CD4-positive, alpha-beta T cell treated with Interferon alpha-2 for 1 hour (primary cell): ENCODE results near the gene EDEM2.
"Not testable (repeated sequence)": the region's sequence is repeated elsewhere in the genome, so short reads cannot be mapped to it uniquely, and the experiment has no call there.

Experiments used
- DNase-seq, 2 donors: peaks; one replicate each; pipeline ENCODE4 v3.0.0-alpha.2; 2020 to 2022

The EDEM2 gene

DNA sequence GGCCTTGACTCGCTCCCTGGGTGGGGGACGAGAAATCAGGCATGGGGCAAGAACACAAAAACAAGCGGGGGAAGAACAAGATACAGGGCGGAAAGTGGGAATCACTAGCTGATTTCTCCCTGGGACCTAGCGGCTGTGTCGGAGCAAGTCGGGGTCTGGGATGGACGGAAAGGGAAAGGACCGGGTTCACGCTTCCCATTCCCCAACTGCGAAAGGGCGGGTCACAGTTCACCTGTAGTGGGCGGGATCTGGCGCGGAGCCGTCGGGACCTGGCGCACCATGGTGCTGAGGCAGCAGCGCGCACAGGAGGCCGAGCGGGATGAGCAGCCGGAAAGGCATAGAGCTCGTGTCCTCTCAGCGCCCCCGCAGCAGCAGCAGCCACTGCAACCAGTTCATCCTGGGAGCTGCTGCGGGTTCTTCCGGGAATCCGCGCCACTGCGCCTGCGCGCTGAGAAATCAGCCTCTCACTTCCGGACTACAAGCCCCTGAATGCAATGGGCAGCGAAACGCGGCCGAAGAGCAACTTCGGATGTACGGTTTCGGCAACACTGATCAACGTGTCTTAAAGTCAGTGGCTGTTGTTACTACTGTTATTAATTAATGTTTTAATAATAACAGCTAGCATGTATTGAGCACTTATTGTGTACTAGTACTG, at the start of gene EDEM2:
EDEM2 (minus strand) TSS at position 417 of the 655 bp plus-strand sequence; CDS start at position 339, 78 bp downstream.
- peak; percentile 95 to 96 for DNase-seq

DNA sequence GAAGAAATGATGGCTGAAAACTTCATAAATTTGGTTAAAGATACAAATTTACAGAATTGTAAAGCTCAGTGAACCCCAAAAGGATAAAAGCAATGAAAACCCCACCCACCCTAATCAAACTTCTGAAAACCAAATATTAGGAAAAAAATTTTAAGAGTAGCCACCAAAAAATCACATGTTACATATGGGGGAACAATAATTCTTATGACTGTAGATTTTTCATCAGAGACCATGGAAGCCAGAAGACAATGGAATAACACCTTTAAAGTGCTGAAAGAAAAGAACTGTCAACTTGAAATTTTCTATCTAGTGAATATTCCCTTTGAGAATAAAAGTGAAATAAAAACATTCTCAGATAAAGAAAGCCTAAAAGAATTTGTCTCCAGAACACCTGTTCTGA, 49.2 kb upstream of the EDEM2 start:
- DNase-seq = no peak

GRCh38 chr20:35193031-35193791, 46.1 kb upstream of the EDEM2 start:
- DNase-seq = not testable (repeated sequence)

DNA sequence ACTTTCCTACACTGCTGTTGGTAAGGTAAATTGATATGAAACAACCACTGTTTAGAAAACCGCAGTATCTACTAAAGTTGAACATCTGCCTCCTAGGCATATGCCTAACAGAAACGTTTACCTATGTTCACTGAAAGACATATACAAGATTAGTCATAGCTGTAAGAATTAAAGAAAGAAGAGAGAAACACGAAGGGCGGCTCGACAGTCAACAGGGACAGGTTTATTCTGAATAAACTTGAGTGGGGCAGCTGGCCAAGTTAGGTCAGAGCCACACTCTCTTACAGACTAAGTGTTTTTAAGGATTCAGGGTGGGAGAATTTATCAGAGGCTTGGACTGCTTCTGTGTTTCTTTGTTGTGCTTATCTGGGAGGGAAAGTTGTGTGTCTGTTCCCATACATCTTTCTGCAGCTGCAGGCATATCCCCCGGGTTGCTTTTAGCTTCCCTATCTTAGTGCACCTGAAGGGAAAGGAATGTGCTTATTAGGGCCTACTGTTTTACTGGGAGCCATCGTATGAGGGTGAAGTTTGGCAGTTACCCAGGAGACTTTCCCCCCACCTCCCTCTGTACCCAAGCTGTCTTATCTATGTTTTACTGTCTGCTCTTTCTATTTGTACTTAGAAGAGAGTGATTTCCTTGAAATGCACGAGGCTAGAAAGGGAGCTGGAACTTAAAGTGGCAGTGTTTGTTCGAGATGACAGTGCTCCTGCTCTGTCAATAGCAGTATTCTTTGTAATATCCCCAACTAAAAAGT, 45.2 kb upstream of the EDEM2 start:
- DNase-seq = no peak

GRCh38 chr20:35191419-35192117, 44.4 kb upstream of the EDEM2 start:
- DNase-seq = no peak

GRCh38 chr20:35190556-35190955, 43.4 kb upstream of the EDEM2 start:
- DNase-seq = no peak

DNA sequence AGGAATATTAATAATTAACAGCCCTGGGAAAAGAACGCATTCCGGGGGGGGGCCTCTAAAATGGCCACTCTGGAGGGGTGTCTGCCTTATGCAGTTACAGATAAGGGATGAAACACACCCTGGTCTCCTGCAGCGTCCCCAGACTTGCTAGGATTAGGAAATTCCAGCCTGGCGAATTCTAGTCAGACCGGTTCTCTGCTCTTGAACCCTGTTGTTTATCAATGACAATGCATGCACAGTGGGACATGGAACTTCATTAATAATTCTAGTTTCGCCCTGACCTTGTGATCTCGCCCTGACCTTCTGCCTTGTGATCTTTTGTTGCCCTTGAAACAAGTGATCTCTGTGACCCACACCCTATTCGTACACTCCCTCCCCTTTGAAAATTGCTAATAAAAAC, 42.1 kb upstream of the EDEM2 start:
- DNase-seq = not testable (repeated sequence)

GRCh38 chr20:35187584-35188190, 40.6 kb upstream of the EDEM2 start:
- no peak for DNase-seq

GRCh38 chr20:35186691-35187289, 39.7 kb upstream of the EDEM2 start:
- DNase-seq = not testable (repeated sequence)

- DNase-seq = no peak
Measured at GRCh38 chr20:35181731-35182130, 34.6 kb upstream of the EDEM2 start.

DNA sequence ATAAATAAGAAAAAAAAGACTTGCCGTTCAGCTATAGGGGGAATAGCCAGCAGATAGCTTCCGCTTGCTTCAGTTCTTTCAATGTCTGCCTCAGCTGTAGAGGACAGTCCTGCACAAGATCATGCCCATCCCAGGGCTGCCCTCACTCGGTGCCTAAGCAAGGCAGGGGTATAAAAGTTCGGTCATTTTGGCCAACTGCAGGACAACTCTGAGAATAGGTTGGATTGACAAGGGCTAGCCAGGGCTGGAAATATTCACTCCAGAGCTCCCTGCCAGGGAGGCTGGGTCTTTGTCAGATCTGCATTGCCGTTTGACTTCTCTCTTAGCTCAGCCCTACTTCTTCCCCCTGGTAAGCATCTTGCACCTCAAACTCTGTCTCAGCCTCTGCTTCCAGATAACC, 33.1 kb upstream of the EDEM2 start:
- no peak for DNase-seq

DNA sequence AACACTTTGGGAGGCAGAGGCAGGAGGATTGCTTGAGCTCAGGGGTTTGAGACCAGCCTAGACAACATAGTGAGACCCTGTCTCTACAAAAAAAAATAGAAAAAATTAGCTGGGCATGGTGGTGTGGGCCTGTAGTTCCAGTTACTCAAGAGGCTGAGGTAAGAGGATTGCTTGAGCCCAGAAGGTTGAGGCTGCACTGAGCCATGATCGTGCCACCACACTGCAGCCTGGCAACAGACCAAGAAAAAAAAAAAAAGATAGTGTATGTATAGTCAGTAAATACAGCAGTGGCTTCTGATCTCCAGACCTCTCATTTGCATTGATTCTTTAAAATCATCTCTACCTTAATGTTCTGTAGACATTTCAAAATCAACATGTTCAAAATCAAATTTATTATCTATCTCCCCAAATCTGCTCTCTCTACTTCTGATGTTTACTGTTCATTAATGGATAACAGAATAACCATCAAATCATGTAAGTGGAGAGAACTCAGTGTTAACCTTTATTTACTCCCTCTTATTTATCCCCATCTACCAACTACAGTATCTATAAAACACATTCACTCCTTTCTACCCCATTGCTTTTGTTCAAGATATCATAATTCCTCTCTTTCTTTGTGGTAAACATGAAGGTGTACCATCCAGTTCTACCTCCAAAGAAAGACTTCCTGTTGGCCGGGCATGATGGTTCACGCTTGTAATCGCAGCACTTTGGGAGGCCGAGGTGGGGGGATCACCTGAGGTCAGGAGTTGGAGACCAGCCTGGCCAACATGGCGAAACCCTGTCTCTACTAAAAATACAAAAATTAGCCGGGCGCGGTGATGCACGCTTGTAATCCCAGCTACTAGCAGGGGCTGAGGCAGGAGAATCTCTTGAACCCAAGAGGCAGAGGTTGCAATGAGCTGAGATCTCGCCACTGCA, 32.4 kb upstream of the EDEM2 start:
- no peak for DNase-seq

DNA sequence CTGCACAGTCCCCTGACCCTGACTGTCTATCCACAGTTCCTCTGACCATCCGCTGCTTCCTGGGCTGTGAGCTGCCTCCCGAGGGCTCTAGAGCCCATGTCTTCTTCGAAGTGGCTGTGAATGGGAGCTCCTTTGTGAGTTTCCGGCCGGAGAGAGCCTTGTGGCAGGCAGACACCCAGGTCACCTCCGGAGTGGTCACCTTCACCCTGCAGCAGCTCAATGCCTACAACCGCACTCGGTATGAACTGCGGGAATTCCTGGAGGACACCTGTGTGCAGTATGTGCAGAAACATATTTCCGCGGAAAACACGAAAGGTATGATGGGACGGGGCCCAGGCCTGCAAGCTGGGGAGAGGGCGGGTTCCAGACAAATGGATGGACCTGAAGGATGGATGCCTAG, 29.0 kb upstream of the EDEM2 start:
- no peak for DNase-seq

- no peak for DNase-seq
Measured at GRCh38 chr20:35174458-35175216, 27.5 kb upstream of the EDEM2 start.

DNA sequence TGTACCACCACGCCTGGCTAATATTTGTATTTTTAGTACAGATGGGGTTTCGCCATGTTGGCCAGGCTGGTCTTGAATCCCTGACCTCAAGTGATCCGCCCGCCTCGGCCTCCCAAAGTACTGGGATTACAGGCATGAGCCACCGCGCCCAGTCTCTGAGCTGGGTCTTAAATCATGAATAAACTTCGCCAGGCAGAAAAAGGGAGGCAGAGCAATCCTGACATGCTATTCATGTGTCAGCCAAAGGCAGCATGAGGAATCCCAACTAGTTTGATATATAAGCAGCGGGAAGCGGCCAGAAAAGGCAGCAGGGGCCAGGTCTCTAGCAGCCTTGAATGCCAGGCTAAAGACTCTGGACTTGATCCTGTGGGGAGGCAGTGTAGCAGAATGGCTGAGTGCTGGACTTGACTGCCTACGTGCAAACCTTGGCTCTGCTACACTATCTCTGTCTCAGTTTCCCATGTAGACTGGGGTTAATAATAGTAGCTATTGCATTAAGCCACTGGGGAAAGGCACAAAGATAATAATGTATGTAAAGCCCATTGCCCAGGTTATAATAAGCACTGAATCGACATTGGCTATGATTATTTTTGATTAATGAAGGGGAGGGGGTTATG, 26.5 kb upstream of the EDEM2 start:
- no peak for DNase-seq

- no peak for DNase-seq
Measured at GRCh38 chr20:35172434-35172806, 25.3 kb upstream of the EDEM2 start.

DNA sequence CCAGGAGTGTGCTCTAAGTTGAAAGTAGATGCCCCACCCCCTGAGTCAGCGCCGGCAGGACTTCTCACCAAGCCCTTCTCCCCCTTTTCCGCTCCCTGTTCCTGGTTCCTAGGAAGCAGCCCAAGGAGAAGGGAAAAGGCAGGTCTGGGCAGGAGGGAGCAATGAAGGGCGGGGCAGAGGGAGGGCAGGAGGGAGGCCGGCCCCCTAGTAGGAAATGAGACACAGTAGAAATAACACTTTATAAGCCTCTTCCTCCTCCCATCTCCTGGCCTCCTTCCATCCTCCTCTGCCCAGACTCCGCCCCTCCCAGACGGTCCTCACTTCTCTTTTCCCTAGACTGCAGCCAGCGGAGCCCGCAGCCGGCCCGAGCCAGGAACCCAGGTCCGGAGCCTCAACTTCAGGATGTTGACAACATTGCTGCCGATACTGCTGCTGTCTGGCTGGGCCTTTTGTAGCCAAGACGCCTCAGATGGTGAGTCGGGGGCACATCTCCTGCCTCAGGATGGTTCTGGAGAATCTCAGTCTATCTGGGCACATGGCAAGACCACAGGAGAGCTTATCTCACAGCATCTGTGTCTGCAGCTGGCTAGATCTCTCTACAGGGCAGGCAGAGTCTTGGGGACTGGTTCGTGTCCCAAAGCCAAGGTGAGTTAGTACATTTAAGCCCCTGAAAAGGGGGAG, 24.8 kb upstream of the EDEM2 start, which contains the start of gene PROCR:
PROCR (plus strand) TSS at position 320 of the 681 bp plus-strand sequence; CDS start at position 403, 83 bp downstream.
- DNase-seq = peak; percentile 10 to 37

GRCh38 chr20:35171438-35171752, 24.3 kb upstream of the EDEM2 start:
- DNase-seq = no peak

- DNase-seq = not testable (repeated sequence)
Measured at GRCh38 chr20:35168701-35169409, 21.7 kb upstream of the EDEM2 start.
